ENCODE data around the gene RBM38.
"Not testable (repeated sequence)": the region's sequence is repeated elsewhere in the genome, so short reads cannot be mapped to it uniquely, and the experiment has no call there.

RBM38 gene

DNA sequence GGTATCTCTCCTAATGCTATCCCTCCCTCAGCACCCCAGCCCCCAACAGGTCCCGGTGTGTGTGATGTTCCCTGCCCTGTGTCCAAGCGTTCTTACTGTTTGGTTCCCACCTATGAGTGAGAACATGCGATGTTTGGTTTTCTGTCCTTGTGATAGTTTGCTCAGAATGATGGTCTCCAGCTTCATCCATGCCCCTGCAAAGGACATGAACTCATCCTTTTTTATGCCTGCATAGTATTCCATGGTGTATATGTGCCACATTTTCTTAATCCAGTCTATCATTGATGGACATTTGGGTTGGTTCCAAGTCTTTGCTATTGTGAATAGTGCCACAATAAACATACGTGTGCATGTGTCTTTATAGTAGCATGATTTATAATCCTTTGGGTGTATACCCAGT, 28.3 kb downstream of the RBM38 start:
- DNase-seq = not testable (repeated sequence)

DNA sequence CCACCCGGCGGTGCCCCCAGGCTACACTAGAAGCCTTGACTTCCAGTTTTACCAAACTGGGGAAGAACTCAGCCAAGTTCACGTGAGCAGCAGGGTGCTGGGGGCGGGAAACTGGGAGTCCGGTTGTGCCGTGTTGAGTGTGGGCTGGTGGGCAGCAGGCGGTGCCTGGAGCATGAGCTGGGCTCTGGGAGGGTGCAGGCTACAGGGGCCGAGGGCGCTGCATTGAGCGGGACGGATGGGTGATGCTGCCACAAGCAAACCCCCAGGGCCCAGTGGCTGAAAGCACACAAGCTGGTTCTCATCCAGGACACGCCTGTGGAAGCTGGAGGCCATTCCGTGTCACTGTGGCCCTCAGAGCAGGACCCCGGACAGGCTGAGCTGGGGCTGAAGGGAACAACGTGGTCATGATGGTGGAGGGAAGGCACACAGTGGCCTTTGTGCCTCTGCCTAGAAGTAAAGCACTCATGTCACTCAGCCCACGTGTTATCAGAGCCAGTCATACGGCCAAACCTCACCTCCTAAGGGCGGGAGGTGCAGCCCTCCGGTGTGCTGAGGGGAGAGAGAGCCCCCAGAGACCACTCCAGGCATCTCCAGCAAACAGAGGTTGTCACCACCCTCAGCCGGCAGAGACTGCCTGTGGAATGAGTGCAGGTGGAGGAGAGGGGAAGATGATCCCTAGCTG, 29.5 kb downstream of the RBM38 start:
- no peak for DNase-seq

DNA sequence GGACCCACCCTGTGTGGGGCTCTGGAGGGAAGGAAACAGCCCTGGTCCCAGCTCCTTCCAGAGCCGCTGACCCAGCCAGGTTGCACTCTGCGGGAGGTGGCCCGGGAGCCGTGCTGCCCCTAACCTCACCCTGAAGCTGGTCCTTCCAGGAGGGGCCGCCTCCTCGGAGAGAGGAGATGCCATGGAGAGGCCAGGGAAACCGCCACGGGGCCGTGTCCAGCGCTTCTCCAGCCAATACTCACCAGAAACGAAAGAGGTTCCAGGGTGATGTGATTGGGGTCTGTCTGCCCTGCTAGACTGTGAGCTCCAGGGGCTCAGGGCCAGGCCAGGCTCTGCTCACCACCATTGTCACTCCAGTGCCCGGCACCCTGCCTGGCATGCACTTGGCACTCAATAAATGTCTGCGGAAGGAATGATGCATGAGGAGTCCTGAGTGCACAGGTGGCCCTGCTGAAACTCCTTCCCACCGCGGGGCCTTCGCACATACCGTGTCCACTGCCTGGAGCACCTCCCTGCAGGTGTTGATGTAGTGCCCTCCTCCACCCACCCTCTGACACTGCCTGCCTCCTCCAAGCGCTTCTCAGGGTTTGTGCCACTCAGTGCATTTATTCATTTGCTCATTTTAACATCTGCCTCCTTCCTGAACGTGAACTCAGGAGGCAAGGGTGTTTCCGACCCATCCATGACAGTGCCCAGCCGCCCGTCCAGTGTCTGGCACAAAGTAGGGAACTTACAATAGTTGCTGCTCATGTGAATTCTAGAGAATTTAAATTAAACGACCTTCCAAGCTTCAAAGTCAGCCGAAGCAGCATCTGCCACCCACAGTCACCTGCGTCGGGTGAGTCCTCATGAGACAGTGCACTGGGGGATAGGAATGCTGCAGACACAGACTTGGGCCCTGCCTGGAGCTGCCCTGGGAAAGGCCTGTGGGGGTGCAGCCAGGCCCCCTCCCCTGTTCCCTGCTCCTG, 30.3 kb downstream of the RBM38 start:
- DNase-seq = no peak

DNA sequence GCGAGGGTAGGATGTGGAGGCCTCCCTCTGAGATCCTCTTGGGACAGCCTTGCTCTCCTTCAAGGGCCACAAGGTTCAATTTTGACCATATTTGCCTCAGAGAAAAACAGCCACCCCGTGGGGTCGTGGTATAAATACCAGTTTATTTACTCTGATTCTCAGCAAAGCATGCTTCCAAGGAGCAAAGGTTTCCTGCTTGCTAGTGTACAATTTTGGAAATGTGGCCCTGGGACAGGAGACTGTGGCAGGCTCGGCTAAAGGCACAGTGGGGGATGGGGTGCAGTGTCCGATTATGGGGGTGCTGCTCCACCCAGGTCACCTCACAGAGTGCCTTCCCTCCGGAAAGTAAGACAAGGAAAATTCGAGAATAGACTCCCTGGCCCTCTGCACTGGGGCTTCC, 31.1 kb downstream of the RBM38 start:
- DNase-seq = no peak

DNA sequence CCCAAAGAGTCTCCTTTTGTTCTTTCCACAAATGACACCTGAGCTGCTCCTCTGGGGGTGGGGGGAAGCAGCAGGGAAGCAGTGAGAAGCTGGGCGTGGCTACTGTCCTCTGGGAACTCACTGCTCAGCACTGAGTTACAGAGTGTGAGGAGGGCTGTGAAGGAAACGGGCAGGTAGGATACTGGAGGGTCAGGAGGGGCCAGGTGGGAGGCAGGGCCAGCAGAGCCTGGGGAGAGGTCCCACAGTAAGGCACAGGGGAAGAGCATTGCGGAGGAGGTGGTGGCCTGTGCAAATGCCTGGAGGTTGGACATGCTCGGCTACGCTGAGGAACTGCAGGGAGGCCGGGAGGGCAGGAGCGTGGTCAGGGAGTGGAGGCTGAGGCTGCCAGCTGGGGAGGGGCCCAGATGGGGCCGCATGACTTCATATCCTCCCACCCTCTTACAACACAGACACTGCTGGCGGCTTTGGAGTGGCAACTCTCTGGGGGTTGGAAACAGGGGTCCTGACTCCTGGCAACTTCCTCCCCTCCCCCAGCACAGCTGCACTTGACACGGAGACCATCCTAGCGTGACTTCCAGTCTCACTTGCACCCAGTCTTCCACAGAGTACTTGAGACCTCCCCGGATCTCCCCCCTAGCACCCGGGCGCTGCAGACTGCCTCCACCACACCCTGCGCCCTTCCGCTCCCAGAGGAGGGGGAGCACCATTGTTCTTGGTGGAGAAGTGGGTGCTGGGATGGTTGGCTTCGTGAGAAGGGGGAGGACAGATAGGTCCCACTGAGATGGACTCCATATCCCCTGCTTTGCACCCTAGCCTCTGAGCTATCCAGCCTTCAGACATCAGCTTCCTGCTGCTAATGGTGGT, 34.2 kb downstream of the RBM38 start:
- no peak for DNase-seq

DNA sequence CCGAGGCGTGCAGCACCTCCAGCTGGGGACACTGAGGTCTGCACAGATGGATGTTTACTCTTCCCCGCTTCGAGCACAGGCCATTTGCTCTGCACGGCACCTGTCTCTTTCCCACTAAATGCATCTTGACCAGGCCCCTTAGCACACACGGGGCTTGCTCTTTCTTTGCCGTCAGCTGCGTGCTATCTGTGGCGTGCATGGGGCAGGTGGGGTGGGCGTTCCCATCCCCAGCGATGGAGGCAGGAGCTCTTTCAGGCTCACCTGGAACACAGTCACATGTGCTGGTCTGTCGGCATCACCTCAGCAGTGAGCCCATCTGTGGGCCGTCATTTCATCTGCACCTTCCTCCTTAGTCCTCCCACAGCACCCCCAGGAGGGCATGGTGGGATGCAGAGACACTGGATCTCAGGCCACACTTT, 35.1 kb downstream of the RBM38 start:
- no peak for DNase-seq

DNA sequence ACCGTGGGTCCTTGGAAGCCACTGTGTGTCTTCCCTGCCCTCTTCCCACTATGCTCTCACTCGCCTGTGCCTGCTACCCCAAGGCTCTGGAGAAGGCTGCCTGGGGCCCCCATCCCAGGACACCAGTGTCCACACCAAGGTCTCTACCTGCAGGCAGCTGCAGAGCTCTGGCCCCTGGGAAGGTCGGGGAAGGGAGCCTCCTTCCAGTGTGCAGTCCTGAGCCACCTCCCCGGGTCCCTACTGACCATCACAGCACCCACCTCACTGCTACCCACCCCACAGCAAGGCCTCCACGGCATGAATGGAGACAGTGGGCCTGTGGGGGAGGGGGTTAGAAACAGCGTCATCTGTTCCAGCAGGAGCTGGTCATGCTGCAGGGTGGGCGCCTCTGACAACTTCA, 35.6 kb downstream of the RBM38 start:
- DNase-seq = no peak

DNA sequence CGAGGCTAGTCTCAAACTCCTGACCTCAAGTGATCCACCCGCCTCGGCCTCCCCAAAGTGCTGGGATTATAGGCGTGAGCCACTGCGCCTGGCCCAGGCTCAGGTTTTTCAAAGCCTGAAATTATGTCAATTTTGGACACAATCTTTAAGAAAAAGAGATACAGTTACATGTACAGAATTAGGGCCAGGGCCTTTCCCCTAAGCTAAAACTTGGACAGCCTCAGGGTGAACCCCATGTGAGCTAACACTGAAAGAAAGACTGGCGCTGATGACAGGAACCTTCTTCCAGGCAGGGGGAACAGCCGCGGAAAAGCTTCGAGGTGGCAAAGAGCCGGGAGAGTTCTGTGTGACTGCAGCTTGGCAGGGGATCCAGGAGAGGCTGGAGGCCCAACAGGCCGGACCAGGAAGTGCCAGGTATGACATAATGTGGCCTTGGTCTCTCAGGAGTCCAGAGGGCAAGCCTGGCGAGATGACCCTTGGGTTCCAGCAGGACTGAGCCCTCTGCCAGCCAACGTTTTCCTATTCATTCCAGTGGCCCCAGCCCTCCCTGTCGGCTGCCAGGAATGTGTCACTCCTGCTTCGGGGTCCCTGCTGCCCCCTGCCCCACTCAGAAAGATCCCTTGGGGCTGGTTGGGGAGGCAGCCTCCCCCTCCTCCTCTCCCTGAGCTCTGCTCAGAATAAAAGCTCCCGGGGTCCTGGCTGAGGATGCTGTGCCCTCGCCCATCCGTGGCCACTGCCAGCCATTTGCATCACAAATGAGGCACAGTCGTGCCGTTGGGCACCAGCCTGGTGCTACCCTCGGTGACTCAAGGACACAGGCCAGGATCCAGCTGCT, 37.3 kb downstream of the RBM38 start:
- DNase-seq = no peak

DNA sequence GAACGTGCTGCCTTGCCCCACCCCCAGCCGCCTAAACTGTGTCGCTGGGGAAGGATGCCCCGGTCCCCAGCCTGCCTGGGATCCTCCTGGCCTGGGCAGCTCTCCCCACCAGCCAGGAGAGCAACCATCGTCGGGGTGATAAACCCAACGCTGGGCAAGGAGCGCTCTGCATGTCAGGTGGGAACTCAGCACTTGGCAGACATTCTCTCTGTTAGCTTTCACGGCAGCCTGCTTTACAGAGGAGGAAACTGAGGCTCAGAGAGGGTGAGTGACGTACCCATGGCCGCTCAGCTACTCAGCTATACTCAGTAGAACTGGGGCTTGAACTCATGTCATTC, 37.9 kb downstream of the RBM38 start:
- no peak for DNase-seq

DNA sequence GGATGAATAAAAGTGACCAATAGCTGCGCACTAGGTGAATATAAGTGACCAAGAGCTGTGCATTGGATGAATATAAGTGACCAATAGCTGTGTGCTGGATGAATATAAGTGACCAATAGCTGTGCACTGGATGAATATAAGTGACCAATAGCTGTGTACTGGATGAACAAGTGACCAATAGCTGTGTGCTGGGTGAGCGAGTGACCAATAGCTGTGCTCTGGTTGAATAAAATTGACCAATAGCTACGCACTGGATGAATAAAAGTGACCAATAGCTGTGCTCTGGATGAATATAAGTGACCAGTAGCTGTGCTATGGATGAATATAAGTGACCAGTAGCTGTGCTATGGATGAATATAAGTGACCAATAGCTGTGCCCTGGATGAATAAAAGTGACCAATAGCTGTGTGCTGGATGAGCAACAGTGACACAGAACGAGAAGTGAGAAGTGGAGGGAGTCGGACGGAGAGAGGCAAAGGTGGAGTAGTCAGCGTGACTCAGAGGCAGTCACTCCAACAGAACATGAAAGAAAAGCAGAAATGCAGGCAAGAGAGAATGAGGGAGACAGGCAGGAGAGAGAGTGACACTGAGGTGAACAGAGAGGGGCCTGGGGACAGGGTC, 38.5 kb downstream of the RBM38 start:
- DNase-seq = no peak

DNA sequence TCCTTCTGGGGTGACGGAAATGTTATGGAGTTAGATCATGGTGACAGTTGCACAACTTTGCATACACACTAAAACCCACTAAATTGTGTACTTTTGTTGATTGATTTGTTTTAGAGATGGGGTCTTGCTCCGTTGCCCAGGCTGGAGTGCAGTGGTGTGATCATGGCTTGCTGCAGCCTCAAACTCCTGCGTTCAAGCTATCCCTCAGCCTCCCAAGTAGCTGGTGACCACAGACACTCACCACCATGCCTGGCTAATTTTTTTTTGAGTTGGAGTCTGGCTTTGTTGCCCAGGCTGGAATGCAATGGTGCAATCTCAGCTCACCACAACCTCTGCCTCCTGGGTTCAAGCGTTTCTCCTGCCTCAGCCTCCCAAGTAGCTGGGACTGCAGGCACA, 39.0 kb downstream of the RBM38 start:
- not testable (repeated sequence) for DNase-seq

DNA sequence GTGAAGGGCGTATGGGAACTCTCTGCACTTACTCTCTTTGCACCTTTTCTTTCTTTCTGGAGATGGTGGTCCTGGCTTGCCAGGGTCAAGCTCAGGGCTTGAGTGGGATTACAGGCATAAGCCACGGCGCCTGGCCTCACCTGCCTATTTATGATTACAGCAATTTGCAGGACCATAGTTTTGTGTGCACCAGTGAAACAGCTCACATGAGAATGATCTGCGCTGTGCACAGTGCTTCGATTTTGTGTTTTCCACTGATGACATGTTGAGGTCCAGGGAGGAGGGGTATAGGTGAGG, 40.3 kb downstream of the RBM38 start:
- no peak for DNase-seq

DNA sequence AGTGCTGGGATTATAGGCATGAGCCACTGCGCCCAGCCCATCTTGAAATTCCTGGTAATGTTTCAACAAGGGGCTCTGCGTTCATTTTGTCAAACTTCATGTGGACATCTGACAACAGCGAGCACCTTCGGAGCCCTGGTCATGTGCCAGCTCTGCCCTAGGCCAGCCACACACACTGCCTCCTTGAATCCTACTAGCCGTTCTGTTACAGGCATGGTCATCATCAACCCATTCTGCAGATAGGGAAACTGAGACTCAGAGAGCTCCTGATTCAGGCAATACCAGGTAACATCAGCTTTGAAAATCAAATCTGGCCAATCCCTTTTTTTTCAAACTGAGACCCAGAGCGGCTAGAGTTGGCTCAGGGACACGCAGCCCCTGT, 41.3 kb downstream of the RBM38 start:
- DNase-seq = no peak

DNA sequence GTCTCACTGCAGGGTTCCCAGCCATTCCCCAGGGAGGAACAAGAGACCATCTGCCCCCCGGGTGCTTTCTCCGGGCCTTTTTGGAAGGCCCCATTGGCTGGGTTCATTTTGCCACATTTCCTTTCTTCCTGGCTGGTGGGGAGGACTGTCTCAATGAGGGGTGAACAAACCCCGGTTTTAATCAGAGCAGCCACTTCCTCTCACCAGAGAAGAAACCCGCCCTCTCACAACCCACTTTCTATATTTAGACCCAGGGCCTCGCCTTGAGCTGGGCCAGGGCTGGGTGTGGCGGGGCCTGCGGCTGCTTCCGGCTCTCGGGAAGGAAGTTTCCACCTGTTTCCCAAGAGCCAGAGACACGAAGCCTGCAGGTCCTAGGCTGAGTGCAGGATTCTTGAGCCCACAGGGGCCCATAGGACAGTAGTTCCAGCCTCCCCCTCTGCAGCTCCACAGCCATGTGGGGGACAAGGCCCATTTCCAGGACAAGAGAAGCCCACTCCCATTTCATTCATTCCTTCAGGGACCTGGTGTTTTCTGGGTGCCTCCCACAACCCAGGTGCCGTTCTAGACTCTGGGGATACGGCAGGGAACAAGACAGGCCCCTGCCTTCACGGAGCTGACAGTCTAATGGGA, 41.8 kb downstream of the RBM38 start:
- no peak for DNase-seq

DNA sequence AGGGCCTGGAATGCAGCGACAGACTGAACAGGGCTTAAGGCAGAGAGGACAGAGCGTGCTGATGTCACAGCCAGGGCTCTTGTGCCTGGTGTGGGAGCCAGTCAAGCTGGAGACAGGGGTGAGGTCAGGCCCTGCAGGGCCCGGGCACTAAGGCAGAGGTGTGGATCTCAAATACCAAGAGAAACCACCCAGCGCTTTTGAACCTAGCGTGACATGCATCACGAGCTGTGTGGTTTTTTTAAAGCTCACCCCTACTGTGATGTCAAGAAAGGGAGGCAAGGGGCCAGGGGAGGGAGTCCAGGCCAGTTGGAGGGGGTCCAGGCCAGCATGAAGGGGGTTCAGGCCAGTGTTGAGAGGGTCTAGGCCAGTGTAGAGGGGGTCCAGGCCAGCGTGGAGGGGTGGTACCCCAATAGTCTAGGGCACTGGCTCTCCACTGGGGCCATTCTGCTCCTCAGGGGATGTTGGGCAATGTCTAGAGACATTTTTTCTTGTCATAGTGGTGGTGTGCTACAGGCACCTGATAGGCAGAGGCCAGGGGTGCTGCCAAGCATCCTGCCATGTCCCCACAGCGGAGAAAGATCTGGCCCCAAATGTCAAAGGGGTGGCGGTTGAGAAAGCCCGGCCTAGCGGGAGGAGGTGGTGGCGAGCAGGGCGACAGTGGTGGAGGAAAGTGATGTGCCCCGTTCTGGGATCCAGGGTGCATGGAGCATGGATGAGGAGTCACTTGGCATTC, 42.6 kb downstream of the RBM38 start:
- DNase-seq = no peak

DNA sequence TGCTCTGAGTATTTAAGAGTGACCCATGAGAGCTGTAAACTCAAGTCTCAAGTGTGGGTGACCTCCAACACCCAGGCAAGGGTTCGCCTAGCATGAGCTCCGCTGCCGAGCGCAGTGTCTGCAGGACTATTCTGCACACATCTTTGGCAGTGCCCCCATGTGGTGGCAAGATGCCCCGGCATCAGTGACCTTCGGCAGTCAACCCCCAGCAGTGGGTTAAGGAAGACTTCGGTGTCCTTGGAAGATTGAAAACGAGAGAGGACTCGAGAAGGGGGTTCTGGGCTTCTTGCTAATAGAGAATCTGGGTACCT, 43.1 kb downstream of the RBM38 start:
- no peak for DNase-seq

DNA sequence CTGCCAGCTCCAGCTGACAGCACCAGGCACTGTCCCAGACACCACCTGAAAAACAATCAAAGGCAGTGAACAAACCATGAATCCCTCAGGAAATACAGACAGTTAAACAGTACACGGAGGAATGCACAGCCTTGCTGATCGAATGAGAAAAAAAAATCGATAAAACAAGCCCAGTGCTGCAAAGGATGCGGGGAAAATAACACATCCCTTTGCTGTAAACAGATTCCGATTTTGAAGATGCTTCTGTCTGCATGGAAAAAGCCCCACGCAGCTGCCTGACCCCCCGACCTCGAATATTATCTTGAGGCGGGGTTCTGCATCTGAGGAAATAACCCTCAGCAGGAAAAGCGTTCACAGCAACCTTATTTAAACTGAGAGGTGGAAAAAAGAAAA, 43.9 kb downstream of the RBM38 start:
- DNase-seq = no peak

DNA sequence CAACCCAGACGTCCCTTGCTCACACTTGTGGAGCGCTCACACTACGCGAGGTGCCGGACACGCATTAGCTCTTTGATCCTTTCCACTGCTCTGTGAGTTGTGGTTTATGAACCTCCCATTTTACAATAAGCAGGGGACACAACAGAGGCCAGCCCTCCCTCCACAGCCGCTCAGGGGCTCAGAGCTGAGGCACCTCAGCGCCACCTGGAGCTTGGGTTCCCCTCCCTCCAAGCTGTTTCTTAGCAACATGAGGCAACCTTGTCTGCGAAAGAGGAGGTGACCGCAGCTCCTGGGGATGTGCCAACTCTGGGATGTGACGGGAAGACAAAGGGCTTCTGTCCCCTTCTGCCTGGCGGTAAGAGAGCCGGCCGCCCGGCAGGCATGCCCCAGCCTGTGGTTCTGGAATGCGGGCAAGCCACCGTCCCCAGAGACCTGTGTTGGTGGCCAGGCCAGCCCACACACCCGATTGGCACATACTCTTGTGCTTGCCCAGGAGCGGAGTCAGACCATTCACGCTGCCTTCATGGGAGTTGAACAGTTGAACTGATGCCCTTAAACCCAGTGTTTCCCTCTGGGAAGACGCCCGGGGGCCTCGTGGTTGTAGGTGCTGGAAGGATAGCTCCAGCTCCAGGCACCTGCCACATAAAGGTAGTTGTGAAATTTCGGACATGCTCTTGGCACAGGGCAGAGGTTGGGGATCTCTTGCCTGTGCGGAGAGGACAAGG, 44.5 kb downstream of the RBM38 start:
- DNase-seq = no peak

DNA sequence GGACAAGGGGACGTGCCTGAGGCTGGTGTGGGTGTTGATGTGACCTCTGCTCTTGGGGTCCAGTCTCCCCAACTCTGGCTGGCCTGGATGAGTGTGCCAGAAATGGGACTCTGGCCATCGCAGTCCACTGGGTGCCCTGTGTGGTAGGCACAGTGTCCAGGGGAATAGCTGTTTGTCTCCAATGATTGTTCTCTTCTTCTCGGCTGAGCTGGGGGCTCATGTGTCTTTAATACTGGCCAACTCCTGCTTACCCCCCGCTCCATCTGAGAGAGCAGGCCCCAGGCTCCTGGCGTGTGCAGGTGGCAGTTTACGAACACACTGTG, 45.0 kb downstream of the RBM38 start:
- no peak for DNase-seq

DNA sequence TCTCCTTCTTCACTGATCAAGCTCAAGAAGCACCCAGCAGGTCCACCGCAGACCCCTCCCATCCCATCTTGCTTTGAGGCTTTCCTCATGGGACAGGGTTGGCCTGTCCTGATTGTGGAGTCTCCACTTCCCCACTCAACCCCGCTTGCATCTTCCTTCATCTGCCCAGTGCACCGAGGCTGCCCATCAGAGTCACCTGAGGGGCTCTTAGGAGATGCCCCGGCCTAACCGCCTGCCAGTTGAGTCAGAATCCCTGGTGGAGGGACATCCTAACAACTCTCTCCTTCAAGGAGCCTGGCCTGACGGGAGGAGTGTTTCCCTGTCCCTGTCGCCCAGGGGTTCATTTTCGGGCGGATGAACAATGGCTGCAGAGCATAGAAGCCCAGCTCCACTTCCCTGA, 46.1 kb downstream of the RBM38 start:
- no peak for DNase-seq

Measured in amniotic stem cell (primary cell).